NCI-H1694 treated with DMSO at 0.1 percent for 48 hours (cell line): ENCODE results near the gene SLC2A4RG.
"Not testable (repeated sequence)": the region's sequence is repeated elsewhere in the genome, so short reads cannot be mapped to it uniquely, and the experiment has no call there.

Source experiments
- DNase-seq: peaks from one replicate; lab custom pipeline; 2025; lab: John Stamatoyannopoulos, UW

The SLC2A4RG gene

DNA sequence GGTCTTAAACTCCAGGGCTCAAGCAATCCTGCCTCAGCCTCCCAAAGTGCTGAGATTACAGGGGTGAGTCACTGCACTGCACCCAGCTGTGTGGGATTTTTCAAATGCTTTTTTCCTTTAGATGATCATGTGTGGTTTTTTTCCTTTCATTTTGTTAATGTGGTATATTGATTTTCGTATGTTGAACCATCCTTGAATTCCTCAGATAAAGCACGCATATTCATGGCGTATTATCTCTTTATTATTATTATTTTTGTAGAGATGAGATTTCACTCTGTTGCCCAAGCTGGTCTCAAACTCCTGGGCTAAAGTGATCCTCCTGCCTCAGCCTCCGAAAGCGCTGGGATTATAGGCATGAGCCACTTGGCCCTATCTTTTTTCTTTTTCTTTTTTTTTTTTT, 24.7 kb upstream of the SLC2A4RG start:
- no peak for DNase-seq

DNA sequence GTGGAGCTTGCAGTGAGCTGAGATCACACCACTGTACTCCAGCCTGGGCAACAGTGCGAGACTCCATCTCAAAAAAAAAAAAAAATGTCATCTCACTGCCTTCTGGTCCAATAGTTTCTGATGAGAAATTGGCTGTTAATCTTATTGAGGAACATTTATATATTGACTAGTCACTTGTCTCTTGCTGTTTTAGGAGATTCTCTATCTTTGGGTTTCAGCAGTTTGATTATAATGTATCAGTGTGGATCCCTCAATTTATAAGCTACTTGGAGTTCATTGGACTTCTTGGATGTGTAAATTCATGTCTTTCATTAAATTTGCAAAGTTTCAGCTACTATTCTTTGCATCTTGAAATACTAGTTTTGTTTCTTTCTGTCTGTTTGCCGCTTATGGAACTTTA, 20.6 kb upstream of the SLC2A4RG start:
- no peak for DNase-seq

DNA sequence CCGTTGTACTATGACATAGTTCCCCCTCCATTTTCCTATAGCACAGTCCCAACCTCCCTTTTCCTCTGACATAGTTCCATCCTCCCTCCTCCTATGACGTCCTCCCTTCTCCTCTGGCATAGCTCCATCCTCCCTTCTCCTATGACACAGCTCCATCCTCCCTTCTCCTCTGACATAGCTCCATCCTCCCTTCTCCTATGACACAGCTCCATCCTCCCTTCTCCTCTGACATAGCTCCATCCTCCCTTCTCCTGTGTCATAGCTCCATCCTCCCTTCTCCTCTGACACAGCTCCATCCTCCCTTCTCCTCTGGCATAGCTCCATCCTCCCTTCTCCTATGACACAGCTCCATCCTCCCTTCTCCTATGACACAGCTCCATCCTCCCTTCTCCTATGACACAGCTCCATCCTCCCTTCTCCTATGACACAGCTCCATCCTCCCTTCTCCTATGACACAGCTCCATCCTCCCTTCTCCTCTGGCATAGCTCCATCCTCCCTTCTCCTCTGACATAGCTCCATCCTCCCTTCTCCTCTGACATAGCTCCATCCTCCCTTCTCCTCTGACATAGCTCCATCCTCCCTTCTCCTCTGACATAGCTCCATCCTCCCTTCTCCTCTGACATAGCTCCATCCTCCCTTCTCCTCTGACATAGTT, 16.5 kb upstream of the SLC2A4RG start:
- not testable (repeated sequence) for DNase-seq

DNA sequence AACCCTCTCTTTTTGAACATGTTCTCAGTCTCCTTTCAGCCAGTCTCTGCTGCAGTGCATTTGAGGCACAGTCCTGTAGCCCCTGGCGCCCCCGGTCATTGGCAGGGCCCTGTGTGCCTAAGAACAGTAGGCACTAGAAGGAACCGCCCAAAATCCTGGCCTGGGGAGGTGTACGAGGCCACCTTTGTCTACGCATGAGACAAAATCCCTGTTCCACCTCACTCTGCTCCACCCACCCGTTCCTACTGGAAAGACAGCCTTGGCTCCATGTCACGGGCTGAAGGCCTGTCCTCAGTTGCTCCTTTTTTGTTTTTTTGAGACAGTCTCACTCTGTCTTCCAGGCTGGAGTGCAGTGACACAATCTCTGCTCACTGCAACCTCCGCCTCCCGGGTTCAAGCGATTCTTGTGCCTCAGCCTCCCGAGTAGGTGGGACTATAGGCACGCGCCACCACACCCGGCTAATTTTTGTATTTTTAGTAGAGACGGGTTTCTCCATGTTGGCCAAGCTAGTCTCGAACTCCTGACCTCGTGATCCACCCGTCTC, 9.3 kb upstream of the SLC2A4RG start:
- DNase-seq = not testable (repeated sequence)

DNA sequence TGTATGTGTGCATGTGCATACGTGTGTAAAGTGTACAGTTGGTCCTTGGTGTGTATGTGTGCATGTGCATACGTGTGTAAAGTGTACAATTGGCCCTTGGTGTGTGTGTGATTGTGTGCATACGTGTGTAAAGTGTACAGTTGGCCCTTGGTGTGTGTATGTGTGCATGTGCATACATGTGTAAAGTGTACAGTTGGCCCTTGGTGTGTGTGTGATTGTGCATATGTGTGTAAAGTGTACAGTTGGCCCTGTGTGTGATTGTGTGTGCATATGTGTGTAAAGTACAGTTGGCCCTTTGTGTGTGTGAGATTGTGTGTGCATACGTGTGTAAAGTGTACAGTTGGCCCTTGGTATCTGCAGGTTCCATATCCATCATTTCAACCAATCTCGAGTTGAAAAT, 8.2 kb upstream of the SLC2A4RG start:
- DNase-seq = no peak

DNA sequence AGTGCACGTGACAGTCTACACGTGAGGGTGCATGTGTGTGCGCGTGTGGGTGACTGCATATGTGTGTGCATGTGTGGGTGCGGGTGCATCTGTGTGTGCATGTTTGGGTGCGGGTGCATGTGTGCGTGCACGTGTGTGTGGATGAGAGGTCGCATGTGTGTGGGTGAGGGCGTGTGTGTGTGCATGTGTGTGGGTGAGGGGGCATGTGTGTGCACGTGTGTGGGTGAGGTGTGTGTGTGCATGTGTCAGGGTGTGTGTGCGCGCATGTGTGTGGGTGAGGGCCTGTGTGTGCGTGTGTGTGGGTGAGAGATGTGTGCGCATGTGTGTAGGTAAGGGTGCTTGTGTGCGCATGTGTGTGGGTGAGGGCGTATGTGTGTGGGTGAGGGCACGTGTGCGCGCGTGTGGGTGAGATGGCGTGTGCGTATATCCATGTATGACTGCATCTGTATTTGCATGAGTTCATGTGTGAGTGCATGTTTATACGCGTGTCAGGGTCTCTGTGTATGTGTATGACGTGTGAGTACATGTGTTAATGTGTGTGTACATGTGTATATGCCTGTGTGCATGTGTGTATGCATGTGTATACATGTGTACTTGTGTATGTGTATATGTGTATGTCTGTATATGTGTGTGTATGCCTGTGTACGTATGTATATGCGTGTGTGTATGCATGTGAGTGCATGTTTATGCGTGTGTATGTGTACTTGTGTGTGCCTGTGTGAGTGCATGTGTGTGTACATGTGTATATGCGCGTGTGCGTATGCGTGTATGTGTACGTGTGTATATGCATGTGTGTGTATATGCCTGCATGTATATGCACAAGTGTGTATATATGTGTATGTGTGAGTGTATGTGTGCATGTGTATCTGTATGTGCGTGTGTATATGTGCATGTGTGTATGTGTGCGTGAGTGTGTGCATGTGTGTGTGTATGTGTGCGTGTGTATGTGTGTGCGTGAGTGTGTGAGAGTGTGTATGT, 7.2 kb upstream of the SLC2A4RG start:
- DNase-seq = no peak

DNA sequence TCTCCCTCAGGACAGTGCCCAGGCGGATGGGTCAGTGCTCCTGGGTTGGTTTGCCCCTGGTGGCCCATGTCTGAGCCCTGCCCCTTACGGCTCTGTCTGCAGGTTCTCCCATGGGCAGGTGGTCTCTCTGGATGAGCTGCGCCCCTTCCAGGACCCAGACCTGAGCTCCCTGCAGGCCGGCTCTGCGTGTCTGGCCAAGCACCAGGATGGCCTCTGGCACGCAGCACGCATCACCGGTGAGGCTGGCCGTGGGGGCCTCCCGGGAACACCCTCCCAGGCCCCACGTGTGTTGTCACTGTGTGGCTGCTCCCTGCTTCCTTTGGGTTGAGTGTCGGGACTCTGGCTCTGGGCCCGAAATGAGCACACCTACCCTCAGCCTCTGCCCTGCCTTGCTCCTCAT, 6.5 kb upstream of the SLC2A4RG start:
- no peak for DNase-seq

DNA sequence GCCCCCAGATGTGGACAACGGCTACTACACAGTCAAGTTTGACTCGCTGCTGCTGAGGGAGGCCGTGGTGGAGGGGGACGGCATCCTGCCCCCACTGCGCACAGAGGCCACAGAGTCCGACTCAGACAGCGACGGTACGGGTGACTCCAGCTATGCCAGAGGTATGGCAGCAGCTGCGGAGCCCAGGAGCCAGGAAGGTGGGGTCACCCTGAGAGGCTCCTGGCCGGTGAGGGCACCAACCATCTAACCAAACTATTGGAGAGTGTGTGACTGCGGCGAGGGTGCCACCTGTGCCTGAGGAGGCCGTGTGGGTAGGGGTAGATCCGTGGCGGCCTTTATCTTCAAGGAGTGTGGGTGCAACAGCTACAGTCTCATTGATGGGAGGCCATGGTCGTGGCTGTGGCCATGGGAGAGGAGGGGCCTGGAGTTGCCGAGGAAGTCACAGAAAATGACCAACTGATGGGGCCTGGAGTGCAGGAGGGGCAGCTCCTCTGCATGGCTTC, 5.9 kb upstream of the SLC2A4RG start:
- DNase-seq = no peak

DNA sequence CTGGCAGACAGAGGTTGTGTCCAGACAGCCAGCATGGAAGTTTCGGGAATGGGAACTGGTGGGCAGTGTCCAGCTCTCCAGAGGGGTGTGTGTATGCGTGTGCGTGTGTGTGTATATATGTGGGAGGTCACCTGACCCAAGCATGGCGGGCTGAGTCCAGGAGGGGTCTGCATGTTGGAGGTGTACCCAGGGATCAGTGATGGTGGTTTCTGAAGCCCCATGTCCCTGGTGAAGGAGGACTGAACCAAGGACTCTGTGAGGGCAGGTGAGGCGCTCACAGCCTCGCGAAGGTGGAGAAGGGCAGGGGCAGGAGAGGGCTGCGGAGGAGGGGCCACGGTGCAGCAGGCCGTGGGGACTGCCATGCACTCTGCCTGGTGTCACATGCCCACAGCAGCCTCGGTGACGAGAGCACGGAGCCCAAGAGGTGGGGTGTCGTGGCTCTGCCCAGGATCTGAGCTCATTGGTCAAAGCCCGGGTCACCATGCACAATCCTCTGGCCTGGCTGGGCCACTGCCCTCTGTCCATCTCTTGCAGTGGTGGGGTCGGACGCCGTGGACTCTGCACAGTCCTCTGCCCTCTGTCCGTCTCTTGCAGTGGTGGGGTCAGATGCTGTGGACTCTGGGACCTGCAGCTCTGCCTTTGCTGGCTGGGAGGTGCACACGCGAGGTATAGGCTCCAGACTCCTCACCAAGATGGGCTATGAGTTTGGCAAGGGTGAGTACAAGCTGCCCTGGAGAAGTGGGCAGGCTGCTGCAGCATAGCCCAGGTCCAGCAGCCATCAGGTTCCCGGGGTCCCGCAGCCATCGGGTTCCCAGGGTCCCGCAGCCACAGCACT, 5.2 kb upstream of the SLC2A4RG start:
- DNase-seq = no peak

DNA sequence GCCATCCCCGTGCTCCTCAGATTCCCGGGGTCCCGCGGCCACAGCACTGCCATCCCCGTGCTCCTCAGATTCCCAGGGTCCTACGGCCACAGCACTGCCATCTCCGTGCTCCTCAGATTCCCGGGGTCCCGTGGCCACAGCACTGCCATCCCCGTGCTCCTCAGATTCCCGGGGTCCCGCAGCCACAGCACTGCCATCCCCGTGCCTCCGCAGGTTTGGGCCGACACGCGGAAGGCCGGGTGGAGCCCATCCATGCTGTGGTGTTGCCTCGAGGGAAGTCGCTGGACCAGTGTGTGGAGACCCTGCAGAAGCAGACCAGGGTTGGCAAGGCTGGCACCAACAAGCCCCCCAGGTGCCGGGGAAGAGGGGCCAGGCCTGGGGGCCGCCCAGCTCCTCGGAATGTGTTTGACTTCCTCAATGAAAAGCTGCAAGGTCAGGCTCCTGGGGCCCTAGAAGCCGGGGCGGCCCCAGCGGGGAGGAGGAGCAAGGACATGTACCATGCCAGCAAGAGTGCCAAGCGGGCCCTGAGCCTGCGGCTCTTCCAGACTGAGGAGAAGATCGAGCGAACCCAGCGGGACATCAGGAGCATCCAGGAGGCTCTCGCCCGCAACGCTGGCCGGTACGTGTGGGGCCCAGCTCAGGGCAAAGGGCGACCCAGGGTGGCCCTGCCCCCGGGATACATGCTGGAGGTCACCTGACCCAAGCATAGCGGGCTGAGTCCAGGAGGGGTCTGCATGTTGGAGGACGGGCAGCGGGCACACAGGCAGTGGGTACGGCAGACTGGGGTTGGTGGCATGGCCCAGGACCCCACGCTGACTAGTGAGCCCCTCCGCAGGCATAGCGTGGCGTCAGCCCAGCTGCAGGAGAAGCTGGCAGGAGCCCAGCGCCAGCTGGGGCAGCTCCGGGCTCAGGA, 4.4 kb upstream of the SLC2A4RG start:
- DNase-seq = no peak

DNA sequence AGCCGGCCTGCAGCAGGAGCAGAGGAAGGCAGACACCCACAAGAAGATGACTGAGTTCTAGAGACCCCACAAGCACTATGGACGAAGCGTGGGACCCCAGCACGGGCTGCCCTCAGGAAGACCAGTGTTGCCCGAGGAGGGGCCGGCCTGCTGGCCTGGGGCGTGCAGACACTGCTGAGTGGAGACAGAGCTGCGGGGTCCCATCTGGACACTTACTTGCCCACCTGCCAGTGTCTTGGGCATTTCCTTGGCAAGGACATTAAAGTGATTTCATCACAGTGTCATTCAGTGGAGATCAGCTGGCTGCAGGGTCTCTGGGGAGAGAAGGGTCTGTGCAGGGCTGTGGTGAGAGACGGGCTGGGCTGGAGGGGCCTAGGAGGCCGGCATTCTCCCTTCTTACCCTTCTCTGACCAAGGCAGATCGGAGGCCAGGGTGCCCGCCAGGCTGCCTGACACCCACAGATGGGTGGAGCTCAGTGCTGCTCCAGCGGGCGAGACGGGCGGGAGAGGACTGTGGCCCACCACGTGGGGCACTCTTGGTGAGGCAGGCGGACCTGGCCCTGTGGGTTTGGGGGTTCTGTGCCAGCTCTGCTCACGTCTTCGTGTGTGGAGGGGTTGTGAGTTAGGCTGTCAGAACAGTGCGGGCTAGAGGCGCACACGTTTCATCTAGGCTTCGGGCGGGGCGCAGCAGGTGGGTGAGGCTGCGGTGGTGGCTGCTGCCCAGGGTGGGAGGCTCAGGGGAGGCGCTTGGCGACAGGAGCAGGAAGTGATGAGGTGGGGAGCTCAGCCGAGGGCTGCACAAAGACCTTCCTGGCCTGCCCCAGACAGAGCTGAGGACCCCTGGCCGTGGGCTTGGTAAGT, 3.5 kb upstream of the SLC2A4RG start, which contains the start of gene LIME1:
LIME1 (plus strand) TSS at position 806 of the 860 bp plus-strand sequence. CDS start 886 bp downstream, outside the sequence.
- DNase-seq = no peak

DNA sequence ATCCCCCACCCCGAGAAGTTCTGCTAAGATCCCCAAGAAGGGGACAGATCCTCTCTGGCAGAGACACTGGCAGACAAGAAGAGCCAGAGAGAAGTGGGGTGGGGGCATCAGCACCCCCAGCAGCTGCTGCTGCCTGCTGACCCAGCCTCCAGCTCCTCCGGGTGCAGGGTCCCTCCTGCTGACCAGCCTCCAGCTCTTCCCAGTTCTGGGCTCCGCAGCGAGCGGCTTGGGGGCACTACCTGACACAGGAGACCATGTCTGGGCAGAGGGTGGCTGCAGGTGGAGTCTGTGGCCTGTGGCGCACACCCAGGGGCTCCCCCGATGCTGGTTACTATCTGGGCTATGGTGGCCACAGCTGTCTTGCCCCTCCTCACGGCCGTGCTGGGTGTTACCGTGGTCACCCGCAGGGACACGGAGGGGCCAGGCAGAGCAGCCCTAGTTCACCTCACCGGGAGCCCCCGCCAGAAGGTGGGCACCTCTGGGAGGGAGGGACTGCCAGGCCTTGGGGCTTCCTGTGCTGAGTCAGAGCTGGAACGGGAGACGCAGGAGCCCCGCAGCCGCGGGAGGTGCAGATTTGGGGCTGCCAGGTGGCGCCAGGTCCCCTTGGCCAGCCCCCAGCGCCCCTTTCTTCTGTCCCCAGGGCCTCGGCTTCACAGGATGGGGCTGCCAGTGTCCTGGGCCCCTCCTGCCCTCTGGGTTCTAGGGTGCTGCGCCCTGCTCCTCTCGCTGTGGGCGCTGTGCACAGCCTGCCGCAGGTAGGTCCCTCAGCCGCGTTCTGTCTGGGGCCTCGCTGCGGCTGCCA, 2.5 kb upstream of the SLC2A4RG start:
- DNase-seq = no peak

DNA sequence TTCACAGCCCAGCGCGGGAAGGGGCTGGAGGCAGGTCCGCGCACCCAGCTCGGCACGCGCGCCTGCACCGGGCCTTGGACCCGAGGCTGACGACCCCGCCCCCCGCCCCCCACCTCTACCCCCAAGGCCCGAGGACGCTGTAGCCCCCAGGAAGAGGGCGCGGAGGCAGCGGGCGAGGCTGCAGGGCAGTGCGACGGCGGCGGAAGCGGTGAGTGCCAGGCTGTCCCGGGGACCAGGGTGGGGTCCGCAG, 2.0 kb upstream of the SLC2A4RG start:
- no peak for DNase-seq

DNA sequence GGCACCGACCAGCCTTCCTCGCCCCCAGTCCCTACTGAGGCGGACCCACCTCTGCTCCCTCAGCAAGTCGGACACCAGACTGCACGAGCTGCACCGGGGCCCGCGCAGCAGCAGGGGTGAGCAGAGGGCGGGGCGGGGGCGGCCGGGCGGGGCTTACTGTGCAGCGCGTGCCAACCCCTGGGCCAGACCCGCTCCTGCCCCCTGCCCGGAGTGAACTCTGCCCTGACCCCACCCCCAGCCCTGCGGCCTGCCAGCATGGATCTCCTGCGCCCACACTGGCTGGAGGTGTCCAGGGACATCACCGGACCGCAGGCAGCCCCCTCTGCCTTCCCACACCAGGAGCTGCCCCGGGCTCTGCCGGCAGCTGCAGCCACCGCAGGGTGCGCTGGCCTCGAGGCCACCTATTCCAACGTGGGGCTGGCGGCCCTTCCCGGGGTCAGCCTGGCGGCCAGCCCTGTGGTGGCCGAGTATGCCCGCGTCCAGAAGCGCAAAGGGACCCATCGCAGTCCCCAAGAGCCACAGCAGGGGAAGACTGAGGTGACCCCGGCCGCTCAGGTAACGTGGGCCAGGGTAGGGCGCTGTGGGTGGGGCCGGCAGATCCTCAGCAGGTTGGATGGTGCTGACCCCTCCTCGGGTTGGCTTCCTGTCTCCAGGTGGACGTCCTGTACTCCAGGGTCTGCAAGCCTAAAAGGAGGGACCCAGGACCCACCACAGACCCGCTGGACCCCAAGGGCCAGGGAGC, 1.5 kb upstream of the SLC2A4RG start:
- no peak for DNase-seq

DNA sequence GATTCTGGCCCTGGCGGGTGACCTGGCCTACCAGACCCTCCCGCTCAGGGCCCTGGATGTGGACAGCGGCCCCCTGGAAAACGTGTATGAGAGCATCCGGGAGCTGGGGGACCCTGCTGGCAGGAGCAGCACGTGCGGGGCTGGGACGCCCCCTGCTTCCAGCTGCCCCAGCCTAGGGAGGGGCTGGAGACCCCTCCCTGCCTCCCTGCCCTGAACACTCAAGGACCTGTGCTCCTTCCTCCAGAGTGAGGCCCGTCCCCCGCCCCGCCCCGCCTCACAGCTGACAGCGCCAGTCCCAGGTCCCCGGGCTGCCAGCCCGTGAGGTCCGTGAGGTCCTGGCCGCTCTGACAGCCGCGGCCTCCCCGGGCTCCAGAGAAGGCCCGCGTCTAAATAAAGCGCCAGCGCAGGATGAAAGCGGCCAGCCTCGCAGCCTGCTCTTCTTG, 868 bp upstream of the SLC2A4RG start:
- no peak for DNase-seq

DNA sequence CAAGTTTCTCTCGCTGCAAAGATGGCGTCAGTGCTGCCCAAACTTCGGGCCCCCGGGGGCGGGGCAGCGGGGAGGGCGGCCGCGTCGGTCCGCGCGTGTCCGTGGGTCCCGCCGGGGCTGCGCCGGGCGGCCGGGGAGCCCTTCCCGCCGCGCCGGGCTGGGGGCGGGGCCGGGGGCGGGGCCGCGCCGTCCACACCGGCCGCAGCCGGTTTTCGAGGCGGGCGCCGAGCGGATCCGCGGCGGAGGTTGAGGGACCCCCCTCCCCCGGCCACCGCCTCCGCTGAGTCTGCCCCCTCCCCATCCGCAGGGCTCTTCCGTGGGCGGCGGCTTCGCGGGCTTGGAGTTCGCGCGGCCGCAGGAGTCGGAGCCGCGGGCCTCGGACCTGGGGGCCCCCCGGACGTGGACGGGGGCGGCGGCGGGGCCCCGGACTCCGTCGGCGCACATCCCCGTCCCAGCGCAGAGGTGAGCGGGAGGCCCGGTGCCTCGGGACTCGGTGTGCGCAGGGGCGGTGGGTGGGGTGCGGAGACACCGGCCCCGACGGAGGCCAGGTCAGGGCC, 572 bp downstream of the SLC2A4RG start:
- no peak for DNase-seq

DNA sequence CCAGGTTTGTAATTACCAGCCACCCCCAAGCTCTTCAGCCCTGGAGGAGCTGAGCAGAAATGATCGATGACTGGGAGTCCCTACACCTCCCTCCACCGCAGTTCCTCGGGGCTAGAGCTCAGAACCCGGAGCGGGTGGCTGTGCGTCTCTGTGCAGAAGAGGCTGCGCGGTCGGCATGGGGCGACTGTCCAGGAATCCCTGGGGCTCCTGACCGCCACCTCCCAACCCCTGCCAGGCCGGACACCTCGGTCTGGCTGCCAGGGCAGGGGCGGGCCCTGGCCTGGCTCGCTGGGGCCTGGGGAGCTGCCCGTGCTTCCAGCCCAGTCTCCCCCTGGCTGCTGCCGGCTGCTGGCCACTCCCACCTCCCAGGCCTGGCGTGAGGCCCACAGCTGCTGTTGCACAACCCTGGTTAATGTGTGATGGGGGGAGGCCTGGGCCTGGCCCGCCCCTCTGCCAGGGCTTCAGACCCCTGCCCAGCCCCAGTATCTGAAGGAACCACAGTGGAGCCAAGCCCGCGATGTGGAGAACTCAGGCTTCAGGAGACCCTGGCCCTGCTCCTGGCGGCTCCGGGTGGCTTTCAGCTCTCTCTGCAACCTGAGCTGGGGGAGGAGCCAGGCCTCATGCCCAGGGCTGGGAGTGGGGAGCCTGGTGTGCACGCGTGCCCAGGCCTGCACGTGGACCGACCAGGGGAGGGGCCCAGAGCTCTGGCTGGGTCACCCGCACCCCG, 1.2 kb downstream of the SLC2A4RG start:
- peak; percentile 23 for DNase-seq

DNA sequence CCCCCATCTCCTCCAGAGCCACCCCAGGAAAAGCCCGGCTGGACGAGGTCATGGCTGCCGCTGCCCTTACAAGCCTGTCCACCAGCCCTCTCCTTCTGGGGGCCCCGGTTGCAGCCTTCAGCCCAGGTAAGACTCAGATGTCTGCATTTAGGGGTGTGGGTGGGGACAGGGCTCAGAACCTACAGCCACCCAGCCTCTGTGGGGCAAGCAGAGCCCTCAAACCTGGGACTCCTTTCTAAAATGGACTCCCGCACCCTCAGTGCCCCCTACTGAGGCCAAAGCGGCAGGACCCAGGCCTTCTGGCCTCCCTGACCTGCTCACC, 1.7 kb downstream of the SLC2A4RG start:
- DNase-seq = no peak
